Measurements from ENCODE around the gene NUDT1.

NUDT1 gene

GRCh38 chr7:2224934-2225333 lies 17.1 kb upstream of the NUDT1 start:
- DNase-seq: no peak

GRCh38 chr7:2225336-2225735 lies 16.7 kb upstream of the NUDT1 start:
- no peak for DNase-seq

GRCh38 chr7:2225830-2226229 lies 16.2 kb upstream of the NUDT1 start:
- no peak for DNase-seq

- no peak for DNase-seq
Observed at GRCh38 chr7:2227699-2228098, 14.3 kb upstream of the NUDT1 start.

- DNase-seq: no peak
Observed at GRCh38 chr7:2228921-2229320, 13.1 kb upstream of the NUDT1 start.

- DNase-seq: no peak
Observed at GRCh38 chr7:2229467-2229866, 12.6 kb upstream of the NUDT1 start.

DNA sequence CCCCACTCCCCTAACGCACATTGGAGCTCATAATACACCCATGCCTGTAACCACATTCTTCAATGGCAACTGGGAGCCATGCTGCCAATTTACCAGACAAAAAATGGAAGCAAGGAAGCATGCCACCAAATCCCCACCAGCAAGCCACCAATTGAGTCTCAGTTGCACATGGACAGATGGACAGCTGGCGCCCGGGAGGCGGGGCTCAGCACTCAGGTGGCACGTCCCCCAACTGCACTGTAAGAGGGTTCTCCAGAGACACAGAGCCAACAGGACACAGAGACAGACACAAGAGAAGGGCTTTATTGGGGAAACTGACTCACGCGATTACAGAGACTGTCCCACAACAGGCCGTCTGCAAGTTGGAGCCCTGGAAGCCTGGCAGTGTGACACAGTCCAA lies 11.8 kb upstream of the NUDT1 start:
- no peak for DNase-seq

DNA sequence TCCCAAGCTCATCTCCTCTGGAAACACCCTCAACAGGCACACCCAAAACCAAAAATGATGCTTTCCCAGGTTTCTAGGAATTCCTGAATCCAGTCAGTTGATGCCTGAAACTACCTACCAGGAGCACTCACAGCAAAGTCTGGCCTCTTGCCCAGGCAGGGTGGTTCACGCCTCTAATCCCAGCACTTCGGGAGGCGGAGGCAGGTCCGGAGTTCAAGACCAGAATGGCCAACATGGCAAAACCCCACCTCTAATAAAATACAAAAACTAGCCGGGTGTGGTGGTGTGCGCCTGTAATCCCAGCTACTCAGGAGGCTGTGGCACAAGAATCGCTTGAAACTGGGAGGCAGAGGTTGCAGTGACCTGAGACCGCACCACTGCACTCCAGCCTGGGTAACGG lies 11.1 kb upstream of the NUDT1 start:
- DNase-seq: no peak

GRCh38 chr7:2231992-2232765 lies 9.8 kb upstream of the NUDT1 start:
- no peak for DNase-seq

DNA sequence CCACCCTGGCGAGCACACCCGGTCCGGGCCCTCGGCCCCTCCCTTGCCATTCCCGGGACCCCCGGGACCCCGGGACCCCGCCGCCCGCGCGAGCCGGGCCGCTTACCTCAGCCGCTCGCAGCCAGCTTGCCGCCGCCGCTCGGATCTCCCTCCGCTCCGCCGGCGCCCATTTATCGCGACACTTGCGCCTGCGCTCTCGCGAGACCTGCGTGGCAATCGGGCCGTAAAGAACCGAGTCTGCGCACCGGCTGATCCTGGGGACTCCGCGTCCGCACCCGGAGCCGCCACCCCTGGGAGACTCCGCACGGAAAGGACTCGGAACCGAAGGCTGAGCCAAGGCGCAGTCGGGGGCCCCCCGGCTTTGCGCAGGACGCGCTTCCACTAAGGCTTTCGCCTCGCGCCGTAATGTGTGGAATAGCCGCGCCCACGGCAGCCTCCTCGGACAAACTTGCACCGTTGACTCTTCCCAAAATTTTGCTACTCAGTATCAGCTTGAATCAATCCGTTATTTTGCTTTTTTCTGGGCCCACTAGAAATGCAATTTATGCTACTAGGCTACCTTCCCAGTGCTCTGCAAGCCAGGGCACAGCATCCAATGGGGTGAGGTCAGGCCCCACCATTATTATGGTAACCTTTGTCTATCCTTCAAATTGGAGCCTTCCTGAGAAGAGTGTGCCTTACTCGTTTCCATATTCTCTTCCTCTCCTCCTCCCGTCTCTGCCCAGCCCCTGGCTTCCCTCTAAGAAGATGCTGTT lies 9.1 kb upstream of the NUDT1 start, which contains the start of gene MAD1L1:
TSS of gene MAD1L1 (minus strand) at position 180 of the 755 bp plus-strand sequence. CDS start 2,812 bp downstream, outside the sequence.
- DNase-seq: peak; percentile 94

DNA sequence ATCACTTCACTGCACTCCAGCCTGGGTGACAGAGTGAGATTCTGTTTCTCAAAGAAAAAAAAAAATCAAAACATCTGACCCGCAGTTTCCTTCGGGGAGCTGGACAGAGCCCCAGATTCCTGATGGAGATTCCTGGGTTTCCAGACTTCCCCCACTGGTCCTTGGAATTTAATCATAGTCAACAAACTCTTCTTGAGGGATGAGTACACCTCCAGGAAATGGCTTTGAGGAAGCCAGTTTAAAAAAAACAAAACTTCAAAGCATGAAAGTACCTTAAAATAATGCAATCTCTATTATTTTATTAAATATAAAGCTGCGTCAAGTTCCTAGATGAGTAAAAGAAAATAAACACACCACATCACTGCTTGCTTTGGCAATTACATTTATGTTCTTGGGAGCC lies 8.1 kb upstream of the NUDT1 start:
- no peak for DNase-seq

- DNase-seq: no peak
Observed at GRCh38 chr7:2237109-2237602, 4.9 kb upstream of the NUDT1 start.

- DNase-seq: no peak
Observed at GRCh38 chr7:2239242-2239641, 2.8 kb upstream of the NUDT1 start.

GRCh38 chr7:2242541-2243429 lies 759 bp downstream of the NUDT1 start:
- DNase-seq: no peak

DNA sequence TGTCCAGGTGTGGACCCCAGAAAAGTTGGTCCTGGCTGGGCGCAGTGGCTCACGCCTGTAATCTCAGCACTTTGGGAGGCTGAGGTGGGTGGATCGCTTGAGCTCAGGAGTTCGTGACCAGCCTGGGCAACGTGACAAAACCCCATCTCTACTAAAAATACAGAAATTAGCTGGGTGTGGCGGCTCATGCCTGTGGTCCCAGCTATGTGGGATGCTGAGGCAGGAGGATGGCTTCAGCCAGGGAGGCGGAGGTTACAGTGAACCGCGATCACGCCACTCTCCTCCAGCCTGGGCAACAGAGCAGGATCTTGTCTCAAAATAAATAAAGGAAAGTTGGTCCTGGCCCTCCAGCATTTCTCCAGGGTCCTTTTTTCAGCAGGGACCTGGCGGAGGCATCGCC lies 1.4 kb downstream of the NUDT1 start:
- DNase-seq: peak; percentile 59

- DNase-seq: no peak
Observed at GRCh38 chr7:2244404-2244995, 2.5 kb downstream of the NUDT1 start.

DNA sequence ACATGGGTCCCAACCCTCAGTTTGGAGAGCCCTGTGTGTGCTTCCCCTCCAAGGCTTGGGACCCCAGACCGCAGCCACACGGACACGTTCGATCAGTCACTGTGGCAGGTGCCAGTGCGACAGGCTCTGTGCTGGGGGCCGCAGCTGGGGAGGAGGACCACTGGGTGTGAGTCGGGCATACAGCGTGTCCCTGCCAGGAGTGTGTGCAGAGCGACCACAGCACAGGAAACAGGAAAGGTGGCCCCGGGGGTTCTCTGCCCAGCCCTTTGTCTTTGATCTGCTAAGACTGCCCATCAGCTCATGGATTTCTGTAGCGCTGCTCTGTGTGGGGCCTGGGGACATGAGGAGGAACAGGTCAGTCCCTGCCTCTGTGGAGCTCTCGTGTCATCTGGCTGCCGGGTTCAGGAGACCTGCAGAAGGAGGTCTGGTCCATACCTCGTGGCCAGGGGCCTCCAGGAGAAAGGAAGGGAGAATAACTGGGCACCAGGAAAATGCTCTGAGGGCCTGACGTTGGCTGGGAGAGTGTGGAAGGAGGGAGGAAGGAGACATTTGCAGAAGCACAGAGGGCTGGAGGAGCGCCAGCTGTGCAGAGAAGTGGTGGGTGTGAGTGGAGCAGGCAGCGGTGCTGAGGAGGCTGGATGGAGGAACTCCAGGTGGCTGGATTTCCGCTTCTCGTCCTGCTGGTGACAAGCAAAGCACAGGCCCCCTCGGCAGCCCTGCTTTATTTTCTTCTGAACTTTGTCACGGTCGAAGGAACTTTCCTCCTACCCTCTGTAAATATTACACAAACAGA lies 4.1 kb downstream of the NUDT1 start:
- peak; percentile 69 for DNase-seq

GRCh38 chr7:2247141-2247995 lies 5.3 kb downstream of the NUDT1 start:
- no peak for DNase-seq

GRCh38 chr7:2248984-2249694 lies 7.1 kb downstream of the NUDT1 start:
- DNase-seq: peak; percentile 93

DNA sequence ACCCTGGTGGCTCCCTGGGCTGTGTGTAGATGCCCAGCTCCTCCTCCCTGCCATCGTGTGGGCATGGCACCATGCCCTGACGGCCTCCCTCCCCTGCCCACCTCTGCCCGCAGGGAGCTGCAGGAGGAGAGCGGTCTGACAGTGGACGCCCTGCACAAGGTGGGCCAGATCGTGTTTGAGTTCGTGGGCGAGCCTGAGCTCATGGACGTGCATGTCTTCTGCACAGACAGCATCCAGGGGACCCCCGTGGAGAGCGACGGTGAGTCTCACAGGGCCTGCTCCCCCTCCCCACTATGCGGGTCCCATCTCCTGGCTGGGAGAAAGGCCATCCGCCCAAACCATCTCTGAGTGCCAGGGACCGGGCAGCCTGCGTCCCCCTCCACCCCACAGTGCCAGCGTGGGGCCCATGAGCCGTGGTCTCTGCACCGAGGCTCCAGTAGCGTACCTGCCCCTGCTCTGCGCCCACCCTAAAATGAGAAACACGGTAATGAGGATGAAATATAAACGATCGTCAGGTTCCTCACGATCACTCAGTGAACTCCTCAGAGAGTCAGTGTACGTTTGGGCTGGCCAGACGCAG lies 7.8 kb downstream of the NUDT1 start:
- DNase-seq: no peak
